Articular chondrocyte of knee joint (primary cell): ENCODE data around the gene RAX2. TPM values are rescaled to one million over a fixed set of nuclear protein-coding genes. Genes with fewer than 3 reads are reported as not detected.

ENCODE experiments used
- small RNA-seq: library from RNA; depleted of rRNA; stranded (forward); fragments of <200 nt; gene quantifications from one replicate; pipeline ENCODE3, GENCODE V24; 2012
- total RNA-seq: library from RNA; depleted of rRNA; stranded (reverse); fragments of >200 nt; gene quantifications from 2 replicates; pipeline ENCODE4 v1.2.3, GENCODE V29; 2012

Gene RAX2
- not detected in 2 replicates for total RNA-seq

DNA sequence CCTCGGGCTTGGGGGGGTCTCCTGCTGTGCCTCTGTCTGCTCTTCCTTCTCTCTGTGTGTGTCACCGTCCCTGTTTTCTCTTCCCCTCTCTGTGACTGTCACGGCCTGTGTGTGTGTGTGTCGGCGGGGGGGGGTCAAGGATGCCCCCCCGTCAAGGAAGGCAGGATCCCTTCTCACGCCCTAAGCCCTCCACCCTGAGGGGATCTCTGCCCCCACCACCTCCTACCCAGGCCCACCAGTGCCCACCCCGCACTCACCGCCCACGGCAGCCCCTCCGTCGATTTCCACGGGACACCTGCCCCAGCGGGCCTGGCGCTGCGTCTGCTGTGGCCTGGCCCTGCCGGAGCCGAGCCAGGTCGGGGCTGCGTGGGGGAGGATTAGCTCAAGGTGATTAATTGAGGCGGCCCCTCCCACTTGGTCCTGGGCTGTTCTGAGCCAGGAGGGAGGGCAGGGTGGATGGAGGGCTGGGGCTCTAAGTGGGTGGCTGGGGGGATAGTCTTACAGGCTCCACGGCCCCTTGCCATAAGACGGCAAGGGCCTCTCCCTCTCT lies at the start of gene RAX2:
RAX2 (minus strand) TSS at position 323 of the 550 bp plus-strand sequence. CDS start 486 bp downstream, outside the sequence.

DNA sequence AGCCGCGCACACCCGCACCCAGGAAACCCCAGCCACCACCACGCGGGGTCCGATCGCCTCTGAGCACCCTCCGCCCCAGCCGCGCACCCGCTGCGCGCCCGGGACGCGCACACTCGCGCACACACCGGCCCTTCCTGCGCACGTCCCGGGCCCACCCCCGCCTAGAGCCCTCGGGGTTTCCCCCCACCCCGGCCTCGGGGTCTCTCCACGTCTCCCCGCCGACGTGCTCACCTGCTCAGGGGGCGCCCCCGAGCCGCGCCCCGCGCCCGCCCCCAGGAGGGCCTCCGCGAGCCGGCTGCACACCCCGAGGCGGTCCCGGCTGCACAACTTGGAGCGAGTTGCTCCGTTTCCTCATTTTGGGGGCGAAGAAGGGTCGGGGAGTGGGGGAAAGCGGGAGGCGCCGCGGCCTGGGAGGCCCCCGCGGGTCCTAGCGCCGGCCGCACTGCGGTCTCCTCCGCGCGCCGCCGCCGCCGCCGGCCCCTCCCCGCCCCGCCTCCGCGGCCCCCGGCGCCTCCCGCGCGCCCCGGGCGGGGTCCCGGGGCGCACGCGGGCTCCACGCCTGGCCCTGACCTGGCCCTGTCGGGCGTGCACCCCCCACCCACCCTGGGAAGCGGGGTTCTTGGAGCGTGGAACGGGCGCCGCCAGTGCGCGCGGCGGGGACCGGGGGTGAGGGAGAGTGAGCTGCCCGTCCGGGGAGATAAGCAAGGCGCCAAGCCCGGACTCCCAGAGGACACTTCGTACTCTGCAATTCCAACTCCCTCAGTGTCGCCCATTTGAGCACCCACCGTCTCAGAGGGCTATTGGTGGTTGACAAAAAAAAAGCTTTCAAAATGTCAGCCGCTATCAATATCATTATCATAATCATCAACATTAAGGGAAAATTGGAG lies 14.2 kb upstream of the RAX2 start, which contains the start of gene MATK:
MATK (minus strand) TSS at position 444 of the 887 bp plus-strand sequence. CDS start 1,246 bp downstream, outside the sequence.

DNA sequence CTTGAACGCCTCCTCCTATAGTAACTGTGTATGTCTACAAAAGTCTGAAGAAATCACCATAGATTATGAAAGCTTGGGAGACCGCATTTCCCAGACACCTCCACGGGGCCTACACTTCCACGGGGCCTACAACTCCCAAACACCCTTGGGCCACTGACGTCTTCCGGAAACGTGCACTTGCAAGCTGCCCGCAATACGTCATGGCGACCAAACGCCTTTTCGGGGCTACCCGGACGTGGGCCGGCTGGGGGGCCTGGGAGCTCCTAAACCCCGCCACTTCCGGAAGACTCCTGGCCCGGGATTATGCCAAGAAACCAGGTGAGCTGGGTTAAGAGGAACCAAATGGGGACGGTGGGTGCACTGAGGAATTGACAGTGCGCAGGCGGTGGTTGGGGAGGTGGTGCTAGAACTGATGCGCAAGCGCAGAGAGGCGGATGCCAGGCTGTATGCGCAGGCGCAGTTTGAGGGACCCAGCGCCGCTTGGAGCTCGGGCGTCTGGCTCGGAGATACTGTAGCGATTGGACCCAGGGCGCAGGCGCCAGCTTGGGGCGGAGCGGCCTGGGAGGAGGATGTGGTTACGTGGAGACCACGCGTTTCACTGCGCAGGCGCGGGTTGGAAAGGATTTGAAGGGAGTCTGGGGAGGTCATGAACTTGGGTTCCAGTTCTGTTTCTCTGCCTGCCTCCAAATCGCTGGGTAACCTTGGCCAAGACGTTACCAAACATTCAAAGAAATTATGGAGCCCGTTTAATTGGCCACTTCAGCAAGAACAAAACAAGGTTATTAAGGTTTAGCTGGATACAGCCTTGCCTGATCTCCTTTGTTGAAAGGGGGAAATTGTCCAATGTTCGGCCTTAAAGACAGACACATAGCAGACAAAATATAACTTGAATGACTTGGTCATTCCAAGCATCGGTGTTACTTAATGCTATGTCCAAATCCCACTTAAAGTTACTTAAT lies 9.2 kb downstream of the RAX2 start, which contains the start of gene MRPL54:
MRPL54 (plus strand) TSS at position 182 of the 959 bp plus-strand sequence; CDS start at position 201, 19 bp downstream.

DNA sequence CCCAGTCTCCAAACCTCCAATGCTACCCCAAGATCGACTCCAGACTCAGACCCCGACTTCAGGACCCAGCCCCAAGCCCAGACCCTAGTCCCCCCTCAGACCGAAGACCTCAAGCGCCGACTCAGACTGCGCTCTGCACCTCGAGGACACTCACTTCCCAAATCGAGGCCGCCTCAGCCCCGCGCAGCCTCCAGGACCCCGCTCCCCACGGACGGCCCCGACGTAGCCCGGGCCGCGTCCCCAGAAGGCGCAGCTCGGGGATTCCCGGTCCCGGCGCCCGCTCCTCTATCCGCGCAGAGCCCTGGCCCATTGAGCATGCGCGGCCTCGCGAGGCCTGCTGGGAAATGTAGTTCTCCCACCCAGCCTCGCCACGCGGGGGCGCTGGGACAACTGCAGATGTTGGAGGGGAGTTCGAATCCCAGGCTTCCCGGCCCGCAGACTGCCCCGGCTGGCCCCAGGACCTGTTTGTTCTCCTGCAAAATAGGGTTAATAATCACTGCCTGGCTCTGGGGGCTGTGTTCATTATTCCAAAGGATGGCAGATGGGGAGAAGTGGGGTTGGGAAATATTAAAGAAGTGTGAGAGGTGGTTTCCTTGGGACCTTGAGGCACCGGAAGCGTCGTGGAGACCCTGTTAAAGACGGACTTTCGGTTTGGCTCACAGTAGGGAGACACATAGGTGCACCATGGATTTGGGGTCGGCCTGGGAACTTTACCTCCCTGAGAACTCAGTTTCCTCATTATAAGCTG lies 10.5 kb downstream of the RAX2 start, which contains the start of gene APBA3:
APBA3 (minus strand) TSS at position 311 of the 748 bp plus-strand sequence. CDS start 1,428 bp downstream, outside the sequence.

Small RNA genes lying within 50 kb of the gene (small RNA-seq; reads per million reads assigned to genes)
- not detected for gene AC005777.1

Other genes starting within 250 kb of the RAX2 start
- not detected in 2 replicates for gene TEKTIP1, start 233.1 kb downstream of the RAX2 start, total RNA-seq
- 54.0 and 56.0 TPM in 2 replicates for gene MFSD12, start 214.6 kb downstream of the RAX2 start, total RNA-seq
- 58.1 and 67.1 TPM in 2 replicates for gene HMG20B, start 199.3 kb downstream of the RAX2 start, total RNA-seq
- gene GIPC3, start 186.8 kb downstream of the RAX2 start, total RNA-seq: not detected in 2 replicates
- 4.7 and 5.0 TPM in 2 replicates for gene TBXA2R, start 165.4 kb downstream of the RAX2 start, total RNA-seq
- 14.7 and 17.4 TPM in 2 replicates for gene CACTIN, start 145.4 kb downstream of the RAX2 start, total RNA-seq
- 21.0 and 24.4 TPM in 2 replicates for gene PIP5K1C, start 71.8 kb downstream of the RAX2 start, total RNA-seq
- not detected in 2 replicates for gene TJP3, start 63.8 kb downstream of the RAX2 start, total RNA-seq
- gene APBA3, start 10.5 kb downstream of the RAX2 start, total RNA-seq: 11.1 and 11.8 TPM in 2 replicates
- 38.4 and 39.2 TPM in 2 replicates for gene MRPL54, start 9.5 kb downstream of the RAX2 start, total RNA-seq
- 0.39 and 0.65 TPM in 2 replicates for gene MATK, start 14.2 kb upstream of the RAX2 start, total RNA-seq
- not detected in 2 replicates for gene ZFR2, start 96.8 kb upstream of the RAX2 start, total RNA-seq
- under 0.01 and 0.32 TPM in 2 replicates for gene ATCAY, start 108.5 kb upstream of the RAX2 start, total RNA-seq
- gene NMRK2, start 160.8 kb upstream of the RAX2 start, total RNA-seq: not detected in 2 replicates
- gene DAPK3, start 198.9 kb upstream of the RAX2 start, total RNA-seq: 77.7 and 81.7 TPM in 2 replicates
- gene EEF2, start 213.2 kb upstream of the RAX2 start, total RNA-seq: 1,978 and 3,029 TPM in 2 replicates
- gene PIAS4, start 235.5 kb upstream of the RAX2 start, total RNA-seq: 14.6 and 20.0 TPM in 2 replicates